ACC112 (cell line): Measurements from ENCODE around the gene RAB22A.
A peak's percentile ranks its signal among the peaks of the same experiment; 100 is the strongest.

ENCODE experiments used
- H2AFZ ChIP-seq: fragments of 200-600 bp; sonication (generic); one replicate; pipeline ENCODE4 v1.6.0; 2017; ENCODE audit warnings: antibody characterized with exemption, low read length; ENCODE audit not compliant: unreplicated experiment
- H3K27ac ChIP-seq: fragments of 200-600 bp; sonication (generic); 2 replicates; pipeline ENCODE4 v1.5.1; 2014; ENCODE audit warnings: low read depth, mild to moderate bottlenecking, antibody characterized with exemption, low read length, moderate library complexity
- H3K27me3 ChIP-seq: fragments of 200-600 bp; sonication (generic); 2 replicates; pipeline ENCODE4 v1.6.1; 2014; ENCODE audit warnings: mild to moderate bottlenecking, antibody characterized with exemption, low read length, moderate library complexity, mixed read lengths; ENCODE audit not compliant: insufficient read depth
- H3K36me3 ChIP-seq: fragments of 200-600 bp; sonication (generic); 2 replicates; pipeline ENCODE4 v1.6.1; 2016; ENCODE audit warnings: mild to moderate bottlenecking, antibody characterized with exemption, low read length, moderate library complexity, mixed read lengths; ENCODE audit not compliant: insufficient read depth
- H3K4me1 ChIP-seq: fragments of 200-600 bp; sonication (generic); one replicate; pipeline ENCODE4 v1.6.1; 2016; ENCODE audit warnings: low read length, mixed read lengths; ENCODE audit not compliant: insufficient read depth, unreplicated experiment, control insufficient read depth
- H3K4me3 ChIP-seq: fragments of 200-600 bp; sonication (generic); 2 replicates; pipeline ENCODE4 v1.5.1; 2014; ENCODE audit warnings: mild to moderate bottlenecking, low read depth, low read length
- H3K79me2 ChIP-seq: fragments of 200-600 bp; sonication (generic); one replicate; pipeline ENCODE4 v1.6.0; 2016; ENCODE audit warnings: low read length; ENCODE audit not compliant: control insufficient read depth, unreplicated experiment, insufficient read depth

RAB22A gene

GRCh38 chr20:58325912-58326311, 16.4 kb downstream of the RAB22A start:
- Histone ChIP-seq H3K79me2 (peaks cover 86% of the 10 kb centered on the region), H3K4me3 (no peak overlapping the region), H3K4me1 (no peaks in the 10 kb centered on the region), H3K27ac (no peak overlapping the region), H2AFZ (no peak overlapping the region), H3K36me3 (peaks cover 7% of the 10 kb centered on the region; the same call in 1 of the 2 replicates), H3K27me3 (no peaks in the 10 kb centered on the region)

GRCh38 chr20:58327211-58327610, 17.7 kb downstream of the RAB22A start:
- H2AFZ ChIP-seq, result no peak overlapping the region
- H3K27ac ChIP-seq, result no peak overlapping the region
- no peaks in the 10 kb centered on the region for H3K4me1 ChIP-seq
- no peak overlapping the region for H3K4me3 ChIP-seq
- peaks cover 84% of the 10 kb centered on the region for H3K79me2 ChIP-seq
- peaks cover 16% of the 10 kb centered on the region for H3K36me3 ChIP-seq
- H3K27me3 ChIP-seq, result no peaks in the 10 kb centered on the region

GRCh38 chr20:58328836-58329235, 19.3 kb downstream of the RAB22A start:
- no peak overlapping the region for H3K27ac ChIP-seq
- H3K4me3 ChIP-seq, result no peak overlapping the region
- H3K79me2 ChIP-seq, result peaks cover 79% of the 10 kb centered on the region
- no peaks in the 10 kb centered on the region for H3K4me1 ChIP-seq
- no peaks in the 10 kb centered on the region for H3K27me3 ChIP-seq
- no peak overlapping the region for H2AFZ ChIP-seq
- H3K36me3 ChIP-seq, result peaks cover 18% of the 10 kb centered on the region

GRCh38 chr20:58329711-58330110, 20.2 kb downstream of the RAB22A start:
- Histone ChIP-seq H3K4me3 (no peak overlapping the region), H3K36me3 (peaks cover 18% of the 10 kb centered on the region), H2AFZ (no peak overlapping the region), H3K27me3 (no peaks in the 10 kb centered on the region), H3K4me1 (no peaks in the 10 kb centered on the region), H3K27ac (no peak overlapping the region), H3K79me2 (peaks cover 77% of the 10 kb centered on the region)

- no peaks in the 10 kb centered on the region for H3K27me3 ChIP-seq
- H3K4me1 ChIP-seq, result no peaks in the 10 kb centered on the region
- H3K27ac ChIP-seq, result no peak overlapping the region
- peaks cover 18% of the 10 kb centered on the region for H3K36me3 ChIP-seq
- H3K4me3 ChIP-seq, result no peak overlapping the region
- H2AFZ ChIP-seq, result no peak overlapping the region
- H3K79me2 ChIP-seq, result peaks cover 83% of the 10 kb centered on the region
Measured at GRCh38 chr20:58330249-58330648, 20.7 kb downstream of the RAB22A start.

- no peak overlapping the region for H2AFZ ChIP-seq
- no peaks in the 10 kb centered on the region for H3K4me1 ChIP-seq
- H3K27me3 ChIP-seq, result no peaks in the 10 kb centered on the region
- peaks cover 18% of the 10 kb centered on the region for H3K36me3 ChIP-seq
- no peak overlapping the region for H3K4me3 ChIP-seq
- no peak overlapping the region for H3K27ac ChIP-seq
- H3K79me2 ChIP-seq, result peaks cover 81% of the 10 kb centered on the region
Measured at GRCh38 chr20:58330687-58331086, 21.2 kb downstream of the RAB22A start.

- H3K4me3 ChIP-seq, result no peak overlapping the region
- H3K79me2 ChIP-seq, result peaks cover 73% of the 10 kb centered on the region
- H3K4me1 ChIP-seq, result no peaks in the 10 kb centered on the region
- no peak overlapping the region for H3K27ac ChIP-seq
- H3K27me3 ChIP-seq, result no peaks in the 10 kb centered on the region
- peaks cover 22% of the 10 kb centered on the region for H3K36me3 ChIP-seq
- H2AFZ ChIP-seq, result no peak overlapping the region
Measured at GRCh38 chr20:58331961-58332551, 22.5 kb downstream of the RAB22A start.

GRCh38 chr20:58339741-58340140, 30.2 kb downstream of the RAB22A start:
- peaks cover 67% of the 10 kb centered on the region for H3K79me2 ChIP-seq

GRCh38 chr20:58340151-58340550, 30.6 kb downstream of the RAB22A start:
- peaks cover 66% of the 10 kb centered on the region for H3K79me2 ChIP-seq
- H3K4me1 ChIP-seq, result peaks cover 54% of the 10 kb centered on the region
- peaks cover 7% of the 10 kb centered on the region; the same call in 1 of the 2 replicates for H3K36me3 ChIP-seq
- no peak overlapping the region for H3K4me3 ChIP-seq
- H3K27me3 ChIP-seq, result no peaks in the 10 kb centered on the region
- H3K27ac ChIP-seq, result peak overlapping the region; percentile 90
- no peak overlapping the region for H2AFZ ChIP-seq

More at GRCh38 chr20:58339741-58340140, 30.2 kb downstream of the RAB22A start:
- H3K27ac ChIP-seq, result 0 out of 2 replicates have a peak overlapping the region, but pooled peaks have one; percentile 90
- peaks cover 50% of the 10 kb centered on the region for H3K4me1 ChIP-seq
- H2AFZ ChIP-seq, result no peak overlapping the region
- H3K27me3 ChIP-seq, result no peaks in the 10 kb centered on the region
- peaks cover 7% of the 10 kb centered on the region; the same call in 1 of the 2 replicates for H3K36me3 ChIP-seq
- no peak overlapping the region for H3K4me3 ChIP-seq

GRCh38 chr20:58340853-58341252, 31.3 kb downstream of the RAB22A start:
- peak overlapping the region; percentile 90 for H3K27ac ChIP-seq
- H3K4me1 ChIP-seq, result peaks cover 56% of the 10 kb centered on the region
- H3K36me3 ChIP-seq, result peaks cover 13% of the 10 kb centered on the region; the same call in 1 of the 2 replicates
- peaks cover 69% of the 10 kb centered on the region for H3K79me2 ChIP-seq
- no peaks in the 10 kb centered on the region for H3K27me3 ChIP-seq
- H2AFZ ChIP-seq, result no peak overlapping the region
- peak overlapping the region; percentile 42; the same call in 1 of the 2 replicates for H3K4me3 ChIP-seq
